RWPE2 (cell line): ENCODE data around the gene FOXO1.

Source experiments
- ATAC-seq: fragments of 200-7000 bp; cut with Tn5 transposase; 3 replicates; pipeline ENCODE4 v1.9.1; 2021; ENCODE audit warnings: low read depth
- DNase-seq: peaks from one replicate; pipeline ENCODE4 v3.0.0-alpha.2; 2020; ENCODE audit warnings: low spot score
- H3K27ac ChIP-seq: fragments of 450-650 bp; 2 replicates; pipeline ENCODE4 v1.5.1; 2017; ENCODE audit warnings: mild to moderate bottlenecking; ENCODE audit not compliant: poor library complexity, severe bottlenecking
- H3K27me3 ChIP-seq: fragments of 250-450 bp; sonication (Bioruptor Pico); 2 replicates; pipeline ENCODE4 v1.5.1; 2021; ENCODE audit warnings: mild to moderate bottlenecking, moderate library complexity; ENCODE audit not compliant: insufficient read depth, poor library complexity, severe bottlenecking
- H3K36me3 ChIP-seq: fragments of 250-450 bp; sonication (Bioruptor Pico); 2 replicates; pipeline ENCODE4 v1.5.1; 2020; ENCODE audit warnings: low read depth, mild to moderate bottlenecking, moderate library complexity
- H3K4me1 ChIP-seq: fragments of 250-450 bp; sonication (Bioruptor Pico); 2 replicates; pipeline ENCODE4 v1.5.1; 2021; ENCODE audit warnings: mild to moderate bottlenecking, moderate library complexity; ENCODE audit not compliant: insufficient read depth, poor library complexity, severe bottlenecking
- H3K4me3 ChIP-seq: fragments of 250-450 bp; sonication (Bioruptor Pico); 2 replicates; pipeline ENCODE4 v1.5.1; 2021; ENCODE audit warnings: mild to moderate bottlenecking, moderate library complexity; ENCODE audit not compliant: severe bottlenecking
- H3K9me3 ChIP-seq: fragments of 250-450 bp; sonication (Bioruptor Pico); 2 replicates; pipeline ENCODE4 v1.5.1; 2021; ENCODE audit warnings: mild to moderate bottlenecking, moderate library complexity; ENCODE audit not compliant: severe bottlenecking
- CTCF ChIP-seq: fragments of 450-650 bp; IDR thresholded peaks from one replicate; pipeline ENCODE4 v1.5.1; 2017; ENCODE audit warnings: mild to moderate bottlenecking, moderate library complexity; ENCODE audit not compliant: poor library complexity, severe bottlenecking

The FOXO1 gene

GRCh38 chr13:40609972-40610726, 56.3 kb downstream of the FOXO1 start:
- no peak for TF ChIP-seq CTCF
- Histone ChIP-seq H3K36me3 (no peaks in the 10 kb centered on the region), H3K27me3 (no peaks in the 10 kb centered on the region), H3K4me1 (peaks cover 19% of the 10 kb centered on the region), H3K27ac (peak overlapping the region; percentile 69), H3K4me3 (no peak overlapping the region), H3K9me3 (no peaks in the 10 kb centered on the region)
- DNase-seq (no peak), ATAC-seq (peak; percentile 96)

- ATAC-seq, result no peak
- TF ChIP-seq CTCF, result no peak
These were observed 58.1 kb downstream of the FOXO1 start for GRCh38 chr13:40608308-40608707.

GRCh38 chr13:40605573-40605972, 60.9 kb downstream of the FOXO1 start:
- Histone ChIP-seq H3K4me1 (peaks cover 15% of the 10 kb centered on the region), H3K27ac (no peak overlapping the region), H3K9me3 (no peaks in the 10 kb centered on the region), H3K36me3 (no peaks in the 10 kb centered on the region), H3K27me3 (no peaks in the 10 kb centered on the region), H3K4me3 (no peak overlapping the region)
- ATAC-seq (no peak), DNase-seq (no peak)
- no peak for TF ChIP-seq CTCF

More at GRCh38 chr13:40608308-40608707, 58.1 kb downstream of the FOXO1 start:
- DNase-seq, result no peak
- Histone ChIP-seq H3K4me1 (peaks cover 22% of the 10 kb centered on the region), H3K27me3 (no peaks in the 10 kb centered on the region), H3K9me3 (no peaks in the 10 kb centered on the region), H3K27ac (no peak overlapping the region), H3K4me3 (no peak overlapping the region), H3K36me3 (no peaks in the 10 kb centered on the region)

GRCh38 chr13:40604135-40604534, 62.3 kb downstream of the FOXO1 start:
- Histone ChIP-seq H3K4me1 (peaks cover 3% of the 10 kb centered on the region), H3K27me3 (no peaks in the 10 kb centered on the region), H3K9me3 (no peaks in the 10 kb centered on the region), H3K4me3 (no peak overlapping the region), H3K36me3 (no peaks in the 10 kb centered on the region), H3K27ac (no peak overlapping the region)
- ATAC-seq (no peak), DNase-seq (no peak)
- no peak for TF ChIP-seq CTCF

GRCh38 chr13:40600149-40600751, 66.2 kb downstream of the FOXO1 start:
- H3K4me3 ChIP-seq, result no peak overlapping the region
- H3K4me1 ChIP-seq, result peaks cover 3% of the 10 kb centered on the region
- no peaks in the 10 kb centered on the region for H3K36me3 ChIP-seq
- no peak for DNase-seq
- no peak overlapping the region for H3K27ac ChIP-seq
- no peaks in the 10 kb centered on the region for H3K9me3 ChIP-seq
- TF ChIP-seq CTCF, result no peak
- ATAC-seq, result no peak
- no peaks in the 10 kb centered on the region for H3K27me3 ChIP-seq
